A673 (cell line): ENCODE measurements around the gene MKX.

ENCODE experiments used
- CTCF ChIP-seq: fragments of 300-800, 200-600 bp; sonication (generic); conservative IDR thresholded peaks from 2 replicates; pipeline ENCODE4 v1.5.1; 2017; ENCODE audit warnings: low read depth, mild to moderate bottlenecking, antibody characterized with exemption, low read length, moderate library complexity, mixed read lengths
- EZH2 ChIP-seq: fragments of 200-600 bp; sonication (generic); IDR thresholded peaks from 2 replicates; pipeline ENCODE4 v1.6.1; 2017; ENCODE audit warnings: borderline replicate concordance, low read depth, mild to moderate bottlenecking, mixed read lengths, antibody characterized with exemption, low read length; ENCODE audit not compliant: poor library complexity, severe bottlenecking

GRCh38 chr10:27771231-27771630, 25.6 kb upstream of the MKX start:
- TF ChIP-seq CTCF = no peak
- no peak for TF ChIP-seq EZH2
